B cell (primary cell): ENCODE data around the gene MZB1.

Source experiments
- CTCF ChIP-seq: fragments of 200-600 bp; IDR thresholded peaks from one replicate; pipeline ENCODE4 v1.8.0; 2022; ENCODE audit warnings: antibody characterized with exemption, mild to moderate bottlenecking
- EZH2 ChIP-seq: IDR thresholded peaks from 2 replicates; pipeline ENCODE4 v1.6.1; 2012; ENCODE audit warnings: borderline replicate concordance, low read depth, mild to moderate bottlenecking, moderate library complexity, low read length; ENCODE audit not compliant: insufficient read depth, poor library complexity, severe bottlenecking

- TF ChIP-seq CTCF (no peak), EZH2 (no peak)
Observed at GRCh38 chr5:139383275-139383992, 6.3 kb downstream of the MZB1 start, which contains the start of gene SLC23A1.
